Right forelimb (tissue), 1 donor: Measurements from ENCODE around the gene CCDC187.
"Not testable (repeated sequence)": the region's sequence is repeated elsewhere in the genome, so short reads cannot be mapped to it uniquely, and the experiment has no call there.

ENCODE experiments used
- DNase-seq: peaks from one replicate; pipeline ENCODE4 v3.0.0-alpha.2; 2018

The CCDC187 gene

GRCh38 chr9:136237486-136238341, 66.2 kb downstream of the CCDC187 start:
- DNase-seq, result no peak

- not testable (repeated sequence) for DNase-seq
Observed at GRCh38 chr9:136236471-136237410, 67.2 kb downstream of the CCDC187 start.

DNA sequence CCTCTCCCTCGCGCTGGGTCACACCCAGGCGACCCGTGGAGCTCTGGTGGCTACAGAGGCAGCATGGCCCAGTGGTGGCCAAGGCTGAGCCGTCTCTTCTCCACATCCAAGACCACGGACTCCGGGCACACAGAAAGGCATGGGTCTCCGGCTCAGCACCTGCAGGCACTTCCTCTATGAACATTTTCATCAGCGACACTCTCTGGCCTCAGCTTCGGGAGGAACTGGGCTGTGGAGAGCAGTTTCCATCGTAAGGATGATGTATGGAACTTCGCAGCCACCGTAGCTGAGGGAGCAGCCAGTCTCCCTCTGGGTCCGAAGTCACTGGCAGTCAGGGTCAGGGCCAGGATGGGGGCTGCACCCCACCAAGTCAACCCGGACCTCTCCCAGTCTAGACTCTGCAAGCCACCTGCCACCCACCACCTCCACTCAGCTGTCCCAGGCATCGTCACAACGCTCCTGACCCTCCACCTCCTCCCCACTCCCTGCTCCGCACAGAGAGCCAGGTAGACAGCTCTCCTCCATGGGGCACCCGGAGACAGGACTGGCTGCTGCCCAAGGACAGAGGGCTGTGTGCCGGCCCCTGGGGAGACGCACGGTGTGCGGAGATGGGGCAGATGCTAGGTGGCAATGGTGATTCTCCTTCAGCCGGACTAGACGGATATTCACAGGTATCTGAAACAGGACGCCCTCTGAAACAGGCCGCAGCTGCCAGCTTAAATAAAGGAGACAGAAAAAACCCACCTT, 68.0 kb downstream of the CCDC187 start:
- DNase-seq, result no peak

DNA sequence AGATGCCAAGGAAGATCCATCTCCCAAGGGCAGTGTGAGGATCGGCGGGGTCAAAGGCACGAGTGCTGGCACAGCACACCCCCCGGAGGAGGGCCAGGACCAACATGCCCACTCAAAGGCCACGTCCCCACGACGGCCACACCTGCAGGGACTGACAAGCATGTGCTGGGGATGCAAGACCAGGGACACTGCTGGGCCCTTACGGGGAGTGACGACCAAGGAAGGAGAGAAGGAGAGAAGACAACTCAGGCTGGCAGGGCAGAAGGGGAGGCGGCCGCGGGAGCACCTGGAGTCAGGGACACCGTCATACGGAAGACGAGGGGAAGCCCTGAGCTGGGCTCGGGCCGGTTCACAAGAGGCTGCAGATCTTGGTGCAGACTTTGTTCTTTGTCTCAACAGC, 68.7 kb downstream of the CCDC187 start:
- DNase-seq, result no peak

DNA sequence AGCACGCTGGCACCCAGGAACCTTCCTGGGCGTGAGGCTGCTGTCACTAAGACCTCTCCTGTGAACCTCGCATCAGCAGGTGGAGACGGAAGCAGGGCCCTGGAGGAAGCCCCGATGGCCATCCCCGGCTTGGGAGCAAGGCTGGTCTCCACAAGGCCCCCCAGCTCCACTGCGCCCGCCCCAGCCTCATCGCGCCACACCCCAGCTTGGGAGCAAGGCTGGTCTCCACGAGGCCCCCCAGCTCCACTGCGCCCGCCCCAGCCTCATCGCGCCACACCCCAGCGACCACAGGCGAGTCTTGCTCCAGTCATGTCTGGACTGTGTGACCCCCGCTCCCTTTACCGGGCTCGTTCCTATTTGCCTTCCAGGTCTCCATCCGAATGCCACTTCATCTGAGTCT, 69.3 kb downstream of the CCDC187 start:
- no peak for DNase-seq

GRCh38 chr9:136233868-136234267, 70.0 kb downstream of the CCDC187 start:
- no peak for DNase-seq

DNA sequence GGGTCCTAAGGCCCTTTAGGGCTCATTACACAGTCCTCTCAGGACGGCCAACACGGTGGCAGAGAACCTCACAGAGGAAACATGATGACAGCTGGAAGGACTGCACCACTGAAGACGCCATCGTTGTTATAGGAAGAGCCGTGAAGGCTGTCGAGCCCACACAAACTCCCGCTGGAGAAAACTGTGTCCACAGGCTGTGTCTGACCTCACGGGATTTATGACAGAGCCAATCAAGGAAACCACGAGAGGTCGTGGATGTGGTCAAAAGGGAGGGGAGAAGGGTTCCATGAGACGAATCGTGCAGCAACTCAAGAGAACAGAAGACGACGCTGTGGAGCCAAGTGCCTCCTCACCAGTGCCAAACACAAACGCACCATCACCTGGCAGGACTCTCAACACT, 70.5 kb downstream of the CCDC187 start:
- DNase-seq, result no peak

- no peak for DNase-seq
Observed at GRCh38 chr9:136232969-136233368, 70.9 kb downstream of the CCDC187 start.

DNA sequence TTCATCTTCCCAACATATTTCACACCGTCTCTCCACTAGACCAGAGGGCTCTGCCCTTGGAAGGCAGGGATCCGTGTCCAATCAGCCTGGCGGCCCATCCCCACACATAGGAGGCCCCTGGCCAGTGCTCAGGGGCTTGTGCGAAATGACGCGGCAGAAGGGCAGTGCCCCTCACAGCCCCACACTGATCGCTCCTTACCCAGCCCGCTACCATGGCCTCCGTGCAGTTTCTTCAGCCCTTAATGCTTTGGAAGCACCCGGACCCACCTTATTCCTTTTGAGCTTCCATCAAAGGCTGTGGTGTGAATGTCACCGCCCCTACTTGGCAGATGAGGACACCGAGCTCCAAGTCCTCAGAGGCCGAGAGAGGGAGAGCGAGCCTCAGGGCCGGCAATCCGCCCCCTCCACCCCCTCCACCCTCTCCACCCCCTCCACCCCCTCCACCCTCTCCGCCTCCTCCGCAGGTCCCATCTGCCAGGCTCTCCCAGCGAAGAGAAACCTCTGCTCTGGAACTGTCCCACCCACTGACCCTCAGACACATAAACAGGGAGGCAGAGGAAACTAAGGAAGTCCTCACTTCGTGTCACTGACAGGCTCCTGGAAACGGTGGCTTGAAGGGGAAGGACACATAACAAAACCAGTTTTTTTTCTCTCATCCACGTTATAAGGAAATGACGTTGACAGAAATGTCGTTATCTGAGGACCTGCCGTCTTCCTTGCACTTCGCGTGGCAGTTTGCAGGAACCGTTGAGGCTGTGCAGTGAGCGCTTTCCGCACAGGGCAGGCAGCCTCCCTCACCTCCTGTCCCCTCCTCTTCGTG, 72.2 kb downstream of the CCDC187 start:
- DNase-seq, result no peak

DNA sequence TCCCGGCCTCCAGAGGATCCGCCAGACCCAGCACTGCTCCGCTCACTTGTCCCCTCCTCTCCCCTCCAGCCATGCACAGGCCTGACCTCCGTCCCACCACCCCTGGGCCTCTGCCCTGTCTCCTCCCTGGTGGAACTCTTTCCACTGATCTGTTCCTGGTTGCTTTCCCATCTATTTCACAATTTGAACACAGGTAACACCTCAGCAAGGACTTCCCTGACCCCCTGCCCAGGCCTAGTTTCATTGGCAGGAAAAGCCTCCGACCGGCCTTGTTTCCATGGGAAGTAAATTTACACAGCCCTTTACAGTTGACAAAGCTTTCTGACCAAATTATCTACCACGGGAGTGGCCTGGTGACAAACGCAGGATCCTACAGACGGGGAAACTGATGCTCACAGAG, 73.1 kb downstream of the CCDC187 start:
- DNase-seq, result no peak

DNA sequence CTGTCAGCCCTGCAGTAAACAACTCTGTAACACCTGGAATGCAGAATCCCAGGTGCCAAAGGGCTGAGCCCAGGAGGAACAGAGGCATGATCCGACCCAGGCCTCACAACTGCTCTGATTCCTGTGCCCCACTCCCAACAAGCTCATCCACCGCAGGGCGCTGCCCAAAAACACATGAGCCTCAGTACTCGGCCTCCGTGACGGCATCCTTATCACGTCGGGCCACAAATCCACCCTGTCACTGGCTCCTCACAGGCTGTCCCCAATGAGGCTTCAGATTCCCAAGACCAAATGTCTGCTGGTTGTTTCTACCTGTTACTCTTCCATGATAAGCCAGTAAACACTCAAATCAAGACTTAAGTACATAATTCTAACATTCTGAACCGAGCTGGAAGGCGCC, 73.5 kb downstream of the CCDC187 start:
- DNase-seq, result no peak

DNA sequence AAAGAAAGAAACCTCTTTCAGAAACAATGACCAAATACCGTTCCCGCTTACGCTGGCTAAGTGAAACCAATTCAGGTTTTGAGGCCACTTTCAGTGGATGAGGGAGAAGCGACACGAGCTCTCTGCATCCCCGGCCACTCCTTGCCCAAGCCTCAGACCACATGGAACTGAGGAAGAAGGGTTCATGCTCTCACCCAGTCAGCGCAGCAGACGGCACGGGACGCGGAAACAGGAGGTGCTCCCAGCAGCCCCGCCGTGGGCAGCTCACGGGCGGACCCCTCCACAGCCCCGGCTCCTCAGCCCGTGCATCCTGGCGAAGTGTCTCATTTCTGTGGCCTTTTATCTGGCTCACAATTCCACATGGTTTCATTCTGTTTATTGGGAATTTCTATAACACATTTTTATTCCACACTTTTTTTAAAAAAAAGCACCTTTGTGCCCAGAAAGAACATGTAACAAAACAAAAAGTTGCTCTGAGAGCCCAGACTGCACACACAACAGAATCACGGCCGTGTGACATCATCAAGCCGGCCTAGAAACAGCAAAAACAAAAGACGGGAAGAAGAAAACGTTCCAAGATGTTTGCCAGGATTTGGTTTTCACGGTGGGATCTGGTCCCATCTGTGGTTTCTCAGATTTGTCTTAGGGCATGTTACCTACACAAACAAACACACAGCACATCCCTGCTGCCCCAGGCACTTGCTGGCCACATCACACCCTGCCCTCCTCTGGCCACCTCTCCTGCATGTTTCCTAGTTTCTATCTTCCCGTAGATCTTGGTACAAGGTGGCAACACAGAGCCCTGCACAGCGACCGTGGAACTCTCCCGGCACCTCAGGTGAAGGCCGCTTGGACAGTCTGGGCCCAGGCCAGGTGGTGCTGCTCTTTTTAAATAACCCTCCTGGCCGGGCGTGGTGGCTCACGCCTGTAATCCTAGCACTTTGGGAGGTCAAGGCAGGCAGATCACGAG, 74.5 kb downstream of the CCDC187 start:
- DNase-seq, result no peak

- no peak for DNase-seq
Observed at GRCh38 chr9:136228107-136228875, 75.6 kb downstream of the CCDC187 start.

GRCh38 chr9:136226680-136227407, 77.0 kb downstream of the CCDC187 start:
- no peak for DNase-seq

GRCh38 chr9:136225748-136226679, 77.9 kb downstream of the CCDC187 start:
- peak; percentile 71 for DNase-seq

- DNase-seq, result no peak
Observed at GRCh38 chr9:136225366-136225747, 78.5 kb downstream of the CCDC187 start.

DNA sequence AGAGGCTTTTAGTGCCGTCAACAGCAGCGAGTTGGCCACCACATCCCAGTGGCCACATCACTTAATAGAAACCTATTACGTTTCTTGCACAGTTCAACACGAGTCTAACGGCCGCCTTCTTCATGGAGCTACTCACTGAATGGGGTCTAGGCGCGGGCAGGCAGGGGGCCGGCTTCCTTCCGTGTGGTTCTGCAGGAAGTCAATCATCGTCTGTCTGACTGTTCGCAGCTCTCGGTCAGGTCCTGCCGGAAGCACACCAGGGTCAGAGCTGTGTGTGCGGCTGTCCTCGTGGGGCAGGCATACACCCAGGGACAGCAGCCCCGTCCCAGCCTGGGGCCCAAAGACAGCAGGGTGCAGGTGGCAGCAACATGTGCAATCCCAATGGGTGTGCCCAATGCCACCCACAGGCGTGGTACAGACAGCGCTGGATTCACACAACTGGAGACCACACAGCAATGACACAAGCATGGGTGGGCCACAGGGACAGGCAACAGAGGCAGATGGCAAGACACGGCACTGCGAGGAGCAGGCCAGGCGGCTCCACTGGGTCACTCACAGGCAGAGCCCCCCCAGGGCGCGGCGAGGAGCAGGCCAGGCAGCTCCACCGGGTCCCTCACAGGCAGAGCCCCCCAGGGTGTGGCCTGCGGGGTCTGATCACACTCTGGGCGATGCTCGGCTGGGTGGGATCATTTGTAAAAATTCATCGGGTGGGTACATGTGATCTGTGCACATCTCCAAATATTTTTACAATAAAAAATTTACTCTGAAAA, 79.8 kb downstream of the CCDC187 start:
- no peak for DNase-seq
